ENCODE measurements around the gene UIMC1.

Gene UIMC1

DNA sequence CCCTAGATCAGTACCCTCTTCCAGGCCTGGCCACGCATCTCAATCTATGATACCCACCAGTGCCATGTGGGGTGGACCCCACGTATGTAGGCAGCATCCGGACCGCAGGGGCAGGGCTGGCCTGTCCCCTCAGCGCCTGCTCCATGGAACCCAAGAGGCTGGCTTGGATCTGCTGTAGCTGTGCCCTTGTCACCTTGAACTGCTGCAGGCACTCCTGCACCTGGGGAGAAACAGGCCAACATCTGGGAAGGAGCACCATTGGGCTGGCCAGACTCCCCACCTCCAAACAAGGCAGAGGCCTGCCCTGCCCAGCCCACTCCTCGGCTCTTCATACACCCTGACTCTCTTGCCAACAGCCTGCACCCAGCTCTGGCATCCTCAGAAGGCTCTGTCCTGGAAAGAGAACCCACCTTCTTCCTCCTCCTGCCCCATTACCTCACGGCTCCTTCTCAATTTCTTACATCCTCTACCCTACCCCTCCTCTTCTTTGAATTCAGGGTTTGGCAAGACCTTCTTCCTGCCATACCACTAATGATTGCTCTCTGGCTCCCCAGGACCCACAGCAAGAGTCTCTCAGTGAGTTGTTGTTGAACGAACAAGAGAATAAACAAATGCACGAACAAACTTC is 115.1 kb downstream of the UIMC1 start:
- Histone ChIP-seq H3K4me1 (ENCODE audit: control insufficient read depth in 1 of 2, insufficient read depth in 2 of 2, low read length in 2 of 2) (no peaks in the 10 kb centered on the region), H3K36me3 (ENCODE audit: control insufficient read depth in 1 of 2, insufficient read depth in 2 of 2, low read length in 2 of 2) (no peaks in the 10 kb centered on the region), H3K9me3 (ENCODE audit: control insufficient read depth in 1 of 2, low read length in 2 of 2) (no peaks in the 10 kb centered on the region), H3K4me3 (ENCODE audit: low read depth in 1 of 2, low read length in 2 of 2) (no peak overlapping the region), H3K27me3 (ENCODE audit: low read depth, low read length) (no peaks in the 10 kb centered on the region), H3K27ac (ENCODE audit: low read length) (no peak overlapping the region)

DNA sequence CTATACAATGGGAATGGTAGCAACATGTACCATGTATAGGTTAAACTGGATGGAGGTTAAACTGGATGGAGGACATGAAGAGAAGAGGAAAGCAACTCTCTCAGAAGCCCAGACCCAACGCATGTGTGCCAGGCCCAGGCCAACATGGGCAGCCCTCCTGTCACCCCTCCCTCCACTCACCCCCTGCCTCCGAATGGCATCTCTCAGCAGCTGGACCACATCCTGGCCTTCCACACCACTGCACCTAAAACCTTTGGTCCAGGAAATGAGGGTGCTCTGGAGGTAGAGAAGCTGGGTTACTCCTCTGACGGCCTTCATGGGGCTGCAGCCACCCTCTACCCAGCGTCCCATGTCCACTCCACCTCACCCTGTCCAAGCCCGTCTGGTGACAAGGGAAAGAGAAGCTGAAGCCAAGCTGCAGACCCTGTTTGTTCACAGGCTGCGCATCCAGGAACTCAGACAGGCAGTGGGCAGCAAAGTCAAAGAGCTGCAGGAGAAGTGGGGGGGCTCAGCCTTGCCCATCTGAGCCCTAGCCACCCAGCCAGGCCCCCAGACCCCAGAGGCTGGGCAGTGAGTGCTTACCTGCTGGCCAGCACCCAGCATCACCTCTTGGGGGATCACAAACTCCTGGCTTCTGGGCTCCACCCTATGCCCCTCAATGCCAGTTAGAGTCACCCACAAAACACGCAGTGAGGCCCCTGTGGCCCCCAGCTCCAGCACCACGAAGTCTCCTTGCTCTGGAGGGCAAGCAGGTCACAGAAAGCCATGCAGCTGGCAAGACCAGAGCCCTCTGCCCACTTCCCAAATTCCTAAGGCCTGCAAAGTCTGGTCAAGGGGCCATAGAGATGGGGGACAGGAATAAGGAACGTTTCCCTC is 115.9 kb downstream of the UIMC1 start:
- Histone ChIP-seq H3K9me3 (ENCODE audit: control insufficient read depth in 1 of 2, low read length in 2 of 2) (no peaks in the 10 kb centered on the region), H3K27me3 (ENCODE audit: low read depth, low read length) (no peaks in the 10 kb centered on the region), H3K27ac (ENCODE audit: low read length) (no peak overlapping the region), H3K36me3 (ENCODE audit: control insufficient read depth in 1 of 2, insufficient read depth in 2 of 2, low read length in 2 of 2) (no peaks in the 10 kb centered on the region), H3K4me1 (ENCODE audit: control insufficient read depth in 1 of 2, insufficient read depth in 2 of 2, low read length in 2 of 2) (no peaks in the 10 kb centered on the region), H3K4me3 (ENCODE audit: low read depth in 1 of 2, low read length in 2 of 2) (no peak overlapping the region)

GRCh38 chr5:176889321-176890280 is 117.0 kb downstream of the UIMC1 start:
- H3K9me3 ChIP-seq (ENCODE audit: control insufficient read depth in 1 of 2, low read length in 2 of 2): no peaks in the 10 kb centered on the region
- no peak overlapping the region for H3K4me3 ChIP-seq (ENCODE audit: low read depth in 1 of 2, low read length in 2 of 2)
- H3K4me1 ChIP-seq (ENCODE audit: control insufficient read depth in 1 of 2, insufficient read depth in 2 of 2, low read length in 2 of 2): no peaks in the 10 kb centered on the region
- H3K27me3 ChIP-seq (ENCODE audit: low read depth, low read length): no peaks in the 10 kb centered on the region
- H3K36me3 ChIP-seq (ENCODE audit: control insufficient read depth in 1 of 2, insufficient read depth in 2 of 2, low read length in 2 of 2): no peaks in the 10 kb centered on the region
- H3K27ac ChIP-seq (ENCODE audit: low read length): no peak overlapping the region

DNA sequence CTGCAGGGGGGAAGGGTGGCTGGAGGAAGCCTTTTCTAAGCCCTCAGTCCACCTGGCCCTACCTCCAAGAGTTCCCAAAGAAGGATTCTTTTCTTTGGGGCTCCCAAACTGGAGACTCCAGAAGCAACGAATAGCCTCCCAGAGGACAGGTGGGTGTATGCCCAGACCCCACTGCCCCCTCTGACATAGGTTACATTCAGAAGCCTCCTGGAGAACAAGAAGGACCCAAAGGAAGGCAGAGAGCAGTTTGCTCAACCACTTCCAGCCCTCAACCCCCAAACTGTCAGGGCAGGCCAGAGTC is 117.8 kb downstream of the UIMC1 start:
- Histone ChIP-seq H3K4me1 (ENCODE audit: control insufficient read depth in 1 of 2, insufficient read depth in 2 of 2, low read length in 2 of 2) (no peaks in the 10 kb centered on the region), H3K4me3 (ENCODE audit: low read depth in 1 of 2, low read length in 2 of 2) (no peak overlapping the region), H3K36me3 (ENCODE audit: control insufficient read depth in 1 of 2, insufficient read depth in 2 of 2, low read length in 2 of 2) (no peaks in the 10 kb centered on the region), H3K27me3 (ENCODE audit: low read depth, low read length) (no peaks in the 10 kb centered on the region), H3K27ac (ENCODE audit: low read length) (no peak overlapping the region), H3K9me3 (ENCODE audit: control insufficient read depth in 1 of 2, low read length in 2 of 2) (no peaks in the 10 kb centered on the region)

DNA sequence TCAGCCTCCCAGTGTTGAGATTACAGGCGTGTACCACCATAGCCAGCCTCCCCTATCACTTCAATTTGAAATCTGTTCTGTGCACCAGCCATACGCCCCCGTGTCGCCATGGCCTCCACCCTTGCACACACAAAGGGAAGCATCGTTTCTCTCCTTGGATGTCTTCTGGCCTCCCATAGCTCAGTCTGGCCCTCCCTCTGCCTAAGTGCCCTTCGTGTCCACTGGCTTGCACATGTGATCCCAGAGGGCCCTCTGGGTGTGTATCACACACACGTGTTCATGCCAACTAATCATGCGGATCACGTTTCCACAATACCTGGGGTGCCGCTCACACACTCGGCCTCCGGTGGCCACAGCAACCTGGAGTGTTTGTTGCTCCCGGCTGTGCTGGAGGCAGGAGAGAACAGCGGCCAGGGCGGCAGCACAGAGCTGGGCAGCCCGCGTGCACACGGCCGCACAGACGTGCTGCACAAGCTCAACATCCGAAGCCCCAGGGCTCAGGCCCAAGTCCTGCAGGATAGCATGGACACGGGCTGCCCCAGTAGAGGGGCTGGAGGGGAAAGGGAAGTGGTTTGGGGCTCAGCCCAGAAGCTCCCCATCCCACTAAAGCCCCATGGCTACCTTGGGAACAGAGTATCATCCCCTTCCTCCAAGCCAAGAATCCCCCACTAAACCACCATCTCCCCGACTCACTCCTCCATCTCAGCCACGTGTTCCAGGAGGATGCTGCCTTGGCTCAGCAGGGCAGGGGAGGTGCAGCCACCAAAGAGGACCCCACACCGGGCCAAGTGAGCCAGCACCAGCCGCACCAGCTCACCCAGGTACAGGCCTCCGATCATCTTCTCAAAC is 118.3 kb downstream of the UIMC1 start:
- H3K4me3 ChIP-seq (ENCODE audit: low read depth in 1 of 2, low read length in 2 of 2): no peak overlapping the region
- H3K9me3 ChIP-seq (ENCODE audit: control insufficient read depth in 1 of 2, low read length in 2 of 2): no peaks in the 10 kb centered on the region
- H3K27me3 ChIP-seq (ENCODE audit: low read depth, low read length): no peaks in the 10 kb centered on the region
- H3K36me3 ChIP-seq (ENCODE audit: control insufficient read depth in 1 of 2, insufficient read depth in 2 of 2, low read length in 2 of 2): no peaks in the 10 kb centered on the region
- no peaks in the 10 kb centered on the region for H3K4me1 ChIP-seq (ENCODE audit: control insufficient read depth in 1 of 2, insufficient read depth in 2 of 2, low read length in 2 of 2)
- H3K27ac ChIP-seq (ENCODE audit: low read length): no peak overlapping the region

DNA sequence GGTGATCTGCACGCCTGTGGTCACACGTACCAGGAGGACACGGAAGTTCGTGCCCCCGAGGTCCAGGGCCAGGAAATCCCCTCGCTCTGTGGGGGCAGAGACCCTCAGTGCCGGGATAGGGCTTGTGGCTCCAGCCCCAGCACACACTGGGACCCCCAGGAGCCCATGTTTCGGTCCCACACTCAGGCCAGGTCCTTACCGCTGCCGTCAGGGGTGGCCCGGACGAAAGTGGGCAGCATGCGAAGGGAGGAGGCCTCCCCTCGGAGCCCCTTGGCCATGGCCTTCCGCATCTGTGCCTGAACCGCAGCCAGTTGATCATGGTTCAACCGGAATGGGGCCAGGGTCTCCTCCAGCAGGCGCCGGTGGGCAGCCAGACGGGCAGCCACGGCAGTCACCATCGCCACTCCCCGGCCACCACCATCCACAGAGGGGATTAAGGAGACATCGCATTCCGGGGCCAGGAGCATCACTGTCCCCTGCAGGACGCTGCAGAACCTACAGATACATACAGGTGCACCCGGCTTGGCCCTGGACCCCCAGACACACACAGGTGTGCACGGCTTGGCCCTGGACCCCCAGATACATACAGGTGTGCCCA is 119.2 kb downstream of the UIMC1 start:
- no peaks in the 10 kb centered on the region for H3K36me3 ChIP-seq (ENCODE audit: control insufficient read depth in 1 of 2, insufficient read depth in 2 of 2, low read length in 2 of 2)
- no peaks in the 10 kb centered on the region for H3K27me3 ChIP-seq (ENCODE audit: low read depth, low read length)
- H3K4me1 ChIP-seq (ENCODE audit: control insufficient read depth in 1 of 2, insufficient read depth in 2 of 2, low read length in 2 of 2): no peaks in the 10 kb centered on the region
- no peaks in the 10 kb centered on the region for H3K9me3 ChIP-seq (ENCODE audit: control insufficient read depth in 1 of 2, low read length in 2 of 2)
- H3K27ac ChIP-seq (ENCODE audit: low read length): no peak overlapping the region
- H3K4me3 ChIP-seq (ENCODE audit: low read depth in 1 of 2, low read length in 2 of 2): no peak overlapping the region

DNA sequence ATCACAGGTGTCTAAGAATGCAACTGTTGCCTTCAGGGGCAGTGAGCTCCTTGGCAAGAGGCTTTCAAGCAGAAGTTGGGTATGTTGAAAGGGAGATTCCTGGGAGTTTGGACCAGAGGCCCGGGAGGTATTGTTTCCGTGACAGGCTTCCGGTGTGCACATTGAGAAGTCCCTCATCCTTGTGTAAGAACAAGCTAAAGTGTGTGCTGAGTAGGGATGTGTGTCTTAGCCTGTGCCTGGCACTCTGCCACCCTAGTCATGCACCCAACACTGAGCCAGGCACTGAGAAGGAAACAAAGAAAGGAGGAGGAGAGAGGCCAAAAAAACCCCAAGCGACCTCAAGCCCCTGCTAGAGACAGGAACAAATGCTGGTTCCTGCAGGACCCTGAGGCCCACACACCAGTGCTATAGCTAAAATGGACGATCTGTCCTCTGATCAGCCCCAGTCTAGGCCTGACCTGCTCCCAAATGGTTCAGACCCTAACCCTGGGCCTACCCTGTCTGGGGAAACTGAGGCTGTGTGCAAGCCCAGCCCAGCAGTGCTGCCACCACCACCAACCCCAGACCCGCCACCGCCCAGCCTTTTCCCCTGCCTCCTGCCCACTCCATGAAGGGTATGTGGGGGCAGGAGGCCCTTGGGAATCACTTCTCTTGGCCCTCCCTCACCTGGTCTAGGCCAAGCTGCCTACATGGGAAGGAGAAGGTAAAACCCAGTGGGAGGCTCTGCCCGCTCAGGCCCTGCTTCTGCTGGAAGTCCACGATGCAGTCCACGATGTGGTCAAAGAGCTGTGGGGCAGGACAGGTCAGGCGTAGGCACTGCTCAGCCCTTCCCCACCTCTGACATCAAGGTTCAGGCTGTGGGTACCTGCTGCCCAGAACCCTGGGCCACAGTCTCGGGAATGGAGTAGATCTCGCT is 120.0 kb downstream of the UIMC1 start:
- Histone ChIP-seq H3K9me3 (ENCODE audit: control insufficient read depth in 1 of 2, low read length in 2 of 2) (no peaks in the 10 kb centered on the region), H3K4me3 (ENCODE audit: low read depth in 1 of 2, low read length in 2 of 2) (no peak overlapping the region), H3K27me3 (ENCODE audit: low read depth, low read length) (no peaks in the 10 kb centered on the region), H3K36me3 (ENCODE audit: control insufficient read depth in 1 of 2, insufficient read depth in 2 of 2, low read length in 2 of 2) (no peaks in the 10 kb centered on the region), H3K27ac (ENCODE audit: low read length) (no peak overlapping the region), H3K4me1 (ENCODE audit: control insufficient read depth in 1 of 2, insufficient read depth in 2 of 2, low read length in 2 of 2) (no peaks in the 10 kb centered on the region)

DNA sequence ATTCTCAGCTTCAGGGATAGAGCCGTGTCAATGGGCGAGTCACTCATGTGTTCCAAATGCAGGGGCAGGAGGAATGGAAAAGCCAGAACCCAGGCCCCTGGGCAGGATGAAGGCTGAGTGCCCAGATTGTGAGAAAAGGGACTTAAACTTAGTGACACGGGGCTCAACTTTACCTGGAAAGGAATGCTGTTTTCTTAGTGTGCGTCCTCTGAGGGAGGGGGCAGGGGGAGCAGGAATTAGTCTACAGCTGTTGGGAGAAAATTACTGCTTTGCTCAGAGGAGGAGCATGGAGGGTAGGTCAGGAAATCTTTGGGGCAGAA is 122.0 kb downstream of the UIMC1 start:
- Histone ChIP-seq H3K9me3 (ENCODE audit: control insufficient read depth in 1 of 2, low read length in 2 of 2) (no peaks in the 10 kb centered on the region), H3K27ac (ENCODE audit: low read length) (no peak overlapping the region), H3K4me1 (ENCODE audit: control insufficient read depth in 1 of 2, insufficient read depth in 2 of 2, low read length in 2 of 2) (no peaks in the 10 kb centered on the region), H3K4me3 (ENCODE audit: low read depth in 1 of 2, low read length in 2 of 2) (no peak overlapping the region), H3K36me3 (ENCODE audit: control insufficient read depth in 1 of 2, insufficient read depth in 2 of 2, low read length in 2 of 2) (no peaks in the 10 kb centered on the region), H3K27me3 (ENCODE audit: low read depth, low read length) (no peaks in the 10 kb centered on the region)

- H3K27ac ChIP-seq (ENCODE audit: low read length): no peak overlapping the region
- H3K36me3 ChIP-seq (ENCODE audit: control insufficient read depth in 1 of 2, insufficient read depth in 2 of 2, low read length in 2 of 2): no peaks in the 10 kb centered on the region
Measured at GRCh38 chr5:176883700-176884570, 122.6 kb downstream of the UIMC1 start.

More at GRCh38 chr5:176883700-176884570, 122.6 kb downstream of the UIMC1 start:
- Histone ChIP-seq H3K4me1 (ENCODE audit: control insufficient read depth in 1 of 2, insufficient read depth in 2 of 2, low read length in 2 of 2) (no peaks in the 10 kb centered on the region), H3K9me3 (ENCODE audit: control insufficient read depth in 1 of 2, low read length in 2 of 2) (no peaks in the 10 kb centered on the region), H3K27me3 (ENCODE audit: low read depth, low read length) (no peaks in the 10 kb centered on the region), H3K4me3 (ENCODE audit: low read depth in 1 of 2, low read length in 2 of 2) (no peak overlapping the region)

All from muscle layer of duodenum (tissue), 2 donors.